Muscle layer of duodenum (tissue), 2 donors: Measurements from ENCODE around the gene CTCF.

ENCODE experiments used
- H3K27ac ChIP-seq: one replicate; pipeline ENCODE4 v1.7.0; 2013; ENCODE audit warnings: mild to moderate bottlenecking, low read length
- H3K27me3 ChIP-seq: one replicate; pipeline ENCODE4 v1.7.0; 2013; ENCODE audit warnings: low read depth, mild to moderate bottlenecking, control low read depth, low read length
- H3K36me3 ChIP-seq, 2 donors: one replicate each; pipeline ENCODE4 v1.7.0; 2013; ENCODE audit warnings: low read length in 2 of 2, control low read depth in 1 of 2, mild to moderate bottlenecking in 1 of 2; ENCODE audit not compliant: insufficient read depth in 2 of 2, control insufficient read depth in 1 of 2
- H3K4me1 ChIP-seq, 2 donors: one replicate each; pipeline ENCODE4 v1.7.0; 2013; ENCODE audit warnings: low read length in 2 of 2, mild to moderate bottlenecking in 2 of 2, control low read depth in 1 of 2, moderate library complexity in 1 of 2; ENCODE audit not compliant: insufficient read depth in 2 of 2, control insufficient read depth in 1 of 2
- H3K4me3 ChIP-seq, 2 donors: one replicate each; pipeline ENCODE4 v1.7.0; 2013; ENCODE audit warnings: low read length in 2 of 2, low read depth in 1 of 2, mild to moderate bottlenecking in 1 of 2
- H3K9me3 ChIP-seq, 2 donors: one replicate each; pipeline ENCODE4 v1.7.0; 2013; ENCODE audit warnings: low read length in 2 of 2, control low read depth in 1 of 2, mild to moderate bottlenecking in 1 of 2; ENCODE audit not compliant: control insufficient read depth in 1 of 2
- donor health status: healthy.

The CTCF gene

GRCh38 chr16:67544329-67544841, 17.9 kb upstream of the CTCF start:
- Histone ChIP-seq H3K9me3 (no peaks in the 10 kb centered on the region), H3K36me3 (peaks cover 47 to 74% of the 10 kb centered on the region in 2 donors), H3K4me1 (peaks cover 7 to 20% of the 10 kb centered on the region in 2 donors), H3K27me3 (no peaks in the 10 kb centered on the region), H3K27ac (no peak overlapping the region), H3K4me3 (no peak overlapping the region)

GRCh38 chr16:67544844-67545664, 17.3 kb upstream of the CTCF start:
- Histone ChIP-seq H3K27ac (no peak overlapping the region), H3K9me3 (no peaks in the 10 kb centered on the region), H3K4me3 (no peak overlapping the region), H3K36me3 (peaks cover 43 to 67% of the 10 kb centered on the region in 2 donors), H3K4me1 (peaks cover 7 to 20% of the 10 kb centered on the region in 2 donors), H3K27me3 (no peaks in the 10 kb centered on the region)

- no peak overlapping the region for H3K27ac ChIP-seq
- no peak overlapping the region for H3K4me3 ChIP-seq
- H3K27me3 ChIP-seq = no peaks in the 10 kb centered on the region
- no peaks in the 10 kb centered on the region for H3K9me3 ChIP-seq
- H3K4me1 ChIP-seq = peaks cover 7 to 20% of the 10 kb centered on the region in 2 donors
- H3K36me3 ChIP-seq = peaks cover 37 to 64% of the 10 kb centered on the region in 2 donors
Observed at GRCh38 chr16:67545665-67546024, 16.7 kb upstream of the CTCF start.

- H3K9me3 ChIP-seq = no peaks in the 10 kb centered on the region
- H3K4me3 ChIP-seq = no peak overlapping the region
- H3K4me1 ChIP-seq = peaks cover 7 to 20% of the 10 kb centered on the region in 2 donors
- H3K36me3 ChIP-seq = peaks cover 33 to 60% of the 10 kb centered on the region in 2 donors
- no peaks in the 10 kb centered on the region for H3K27me3 ChIP-seq
- H3K27ac ChIP-seq = no peak overlapping the region
Observed at GRCh38 chr16:67546091-67546501, 16.2 kb upstream of the CTCF start.

GRCh38 chr16:67546761-67547422, 15.4 kb upstream of the CTCF start:
- H3K27ac ChIP-seq = no peak overlapping the region
- peaks cover 7 to 20% of the 10 kb centered on the region in 2 donors for H3K4me1 ChIP-seq
- peaks cover 25 to 53% of the 10 kb centered on the region in 2 donors for H3K36me3 ChIP-seq
- H3K9me3 ChIP-seq = no peaks in the 10 kb centered on the region
- no peaks in the 10 kb centered on the region for H3K27me3 ChIP-seq
- H3K4me3 ChIP-seq = no peak overlapping the region

- Histone ChIP-seq H3K4me3 (no peak overlapping the region), H3K4me1 (peaks cover 12 to 24% of the 10 kb centered on the region in 2 donors), H3K27me3 (no peaks in the 10 kb centered on the region), H3K9me3 (no peaks in the 10 kb centered on the region), H3K27ac (no peak overlapping the region), H3K36me3 (peaks cover 19 to 45% of the 10 kb centered on the region in 2 donors)
Observed at GRCh38 chr16:67547423-67548264, 14.7 kb upstream of the CTCF start.

- Histone ChIP-seq H3K4me3 (no peak overlapping the region), H3K36me3 (peaks cover 14 to 39% of the 10 kb centered on the region in 2 donors), H3K27ac (no peak overlapping the region), H3K4me1 (peaks cover 14 to 24% of the 10 kb centered on the region in 2 donors), H3K27me3 (no peaks in the 10 kb centered on the region), H3K9me3 (no peaks in the 10 kb centered on the region)
Observed at GRCh38 chr16:67548265-67549126, 13.8 kb upstream of the CTCF start.

- H3K36me3 ChIP-seq = peaks cover 12 to 32% of the 10 kb centered on the region in 2 donors
- H3K9me3 ChIP-seq = no peaks in the 10 kb centered on the region
- no peak overlapping the region for H3K4me3 ChIP-seq
- no peak overlapping the region for H3K27ac ChIP-seq
- no peaks in the 10 kb centered on the region for H3K27me3 ChIP-seq
- H3K4me1 ChIP-seq = peaks cover 14 to 24% of the 10 kb centered on the region in 2 donors
Observed at GRCh38 chr16:67549240-67549639, 13.1 kb upstream of the CTCF start.

GRCh38 chr16:67549936-67550335, 12.4 kb upstream of the CTCF start:
- H3K4me1 ChIP-seq = peaks cover 14 to 24% of the 10 kb centered on the region in 2 donors
- H3K27ac ChIP-seq = no peak overlapping the region
- H3K4me3 ChIP-seq = no peak overlapping the region
- peaks cover 7 to 25% of the 10 kb centered on the region in 2 donors for H3K36me3 ChIP-seq
- no peaks in the 10 kb centered on the region for H3K9me3 ChIP-seq
- no peaks in the 10 kb centered on the region for H3K27me3 ChIP-seq

- Histone ChIP-seq H3K4me1 (peaks cover 14 to 24% of the 10 kb centered on the region in 2 donors), H3K36me3 (peaks cover 0 to 13% of the 10 kb centered on the region in 2 donors)
Observed at GRCh38 chr16:67551091-67551490, 11.2 kb upstream of the CTCF start.

More at GRCh38 chr16:67551091-67551490, 11.2 kb upstream of the CTCF start:
- no peak overlapping the region for H3K27ac ChIP-seq
- no peak overlapping the region for H3K4me3 ChIP-seq
- H3K27me3 ChIP-seq = no peaks in the 10 kb centered on the region
- no peaks in the 10 kb centered on the region for H3K9me3 ChIP-seq
